ENCODE measurements around the gene COG8. TPM values are rescaled to one million over a fixed set of nuclear protein-coding genes. Genes with fewer than 3 reads are reported as not detected.

COG8 gene
- total and polyA plus RNA-seq, 2 experiments from 2014 or later: 30.2 to 41.5 TPM

GRCh38 chr16:69319381-69319780 is 20.0 kb downstream of the COG8 start:
- Histone ChIP-seq H3K27ac (no peak overlapping the region), H3K9me2 (replicated peaks; ENCODE audit: insufficient read depth) (no peaks in the 10 kb centered on the region), H3K9me3 (ENCODE audit: low read depth) (no peaks in the 10 kb centered on the region), H2AFZ (no peak overlapping the region), H3K36me3 (replicated peaks; ENCODE audit: insufficient read depth, low read depth) (no peaks in the 10 kb centered on the region), H4K20me1 (ENCODE audit: insufficient read depth, poor library complexity, severe bottlenecking) (no peaks in the 10 kb centered on the region), H3K4me2 (no peak overlapping the region), H3K79me2 (peaks cover 38% of the 10 kb centered on the region), H3K4me1 (ENCODE audit: insufficient read depth) (no peaks in the 10 kb centered on the region), H3K27me3 (no peaks in the 10 kb centered on the region), H3K4me3 (no peak overlapping the region)
- no peak for DNase-seq (ENCODE audit: low spot score)
- TF ChIP-seq EZH2 (IDR thresholded peaks at IDR 0.05; ENCODE audit: borderline replicate concordance) (no peak), CTCF (IDR thresholded peaks at IDR 0.05; ENCODE audit: poor library complexity) (no peak), EZH2phosphoT487 (IDR thresholded peaks at IDR 0.05; ENCODE audit: low read depth, severe bottlenecking, unreplicated experiment) (no peak)
- 95% methylated on average over 9 of the region's 9 CpGs for WGBS (ENCODE audit: low lambda C conversion rate, missing lambda C conversion rate)

GRCh38 chr16:69318911-69319289 is 20.5 kb downstream of the COG8 start:
- Histone ChIP-seq H4K20me1 (ENCODE audit: insufficient read depth, poor library complexity, severe bottlenecking) (no peaks in the 10 kb centered on the region), H3K79me2 (peaks cover 38% of the 10 kb centered on the region), H3K4me2 (no peak overlapping the region), H3K9me3 (ENCODE audit: low read depth) (no peaks in the 10 kb centered on the region), H3K27ac (no peak overlapping the region), H3K9me2 (replicated peaks; ENCODE audit: insufficient read depth) (no peaks in the 10 kb centered on the region), H3K36me3 (replicated peaks; ENCODE audit: insufficient read depth, low read depth) (no peaks in the 10 kb centered on the region), H3K4me1 (ENCODE audit: insufficient read depth) (no peaks in the 10 kb centered on the region), H3K27me3 (no peaks in the 10 kb centered on the region), H2AFZ (no peak overlapping the region), H3K4me3 (no peak overlapping the region)
- TF ChIP-seq EZH2 (IDR thresholded peaks at IDR 0.05; ENCODE audit: borderline replicate concordance): no peak
- TF ChIP-seq CTCF (IDR thresholded peaks at IDR 0.05; ENCODE audit: poor library complexity): no peak
- TF ChIP-seq EZH2phosphoT487 (IDR thresholded peaks at IDR 0.05; ENCODE audit: low read depth, severe bottlenecking, unreplicated experiment): no peak
- WGBS (ENCODE audit: low lambda C conversion rate, missing lambda C conversion rate): 93% methylated on average over 10 of the region's 10 CpGs
- no peak for DNase-seq (ENCODE audit: low spot score)

GRCh38 chr16:69318177-69318910 is 21.0 kb downstream of the COG8 start:
- no peak for DNase-seq (ENCODE audit: low spot score)
- Histone ChIP-seq H3K9me2 (replicated peaks; ENCODE audit: insufficient read depth) (no peaks in the 10 kb centered on the region), H3K9me3 (ENCODE audit: low read depth) (no peaks in the 10 kb centered on the region), H3K36me3 (replicated peaks; ENCODE audit: insufficient read depth, low read depth) (no peaks in the 10 kb centered on the region), H3K27me3 (no peaks in the 10 kb centered on the region), H3K4me2 (no peak overlapping the region), H4K20me1 (ENCODE audit: insufficient read depth, poor library complexity, severe bottlenecking) (peaks cover 4% of the 10 kb centered on the region), H3K4me3 (no peak overlapping the region), H3K27ac (no peak overlapping the region), H2AFZ (no peak overlapping the region), H3K4me1 (ENCODE audit: insufficient read depth) (no peaks in the 10 kb centered on the region), H3K79me2 (peaks cover 40% of the 10 kb centered on the region)
- TF ChIP-seq EZH2 (IDR thresholded peaks at IDR 0.05; ENCODE audit: borderline replicate concordance): no peak
- TF ChIP-seq CTCF (IDR thresholded peaks at IDR 0.05; ENCODE audit: poor library complexity): no peak
- no peak for TF ChIP-seq EZH2phosphoT487 (IDR thresholded peaks at IDR 0.05; ENCODE audit: low read depth, severe bottlenecking, unreplicated experiment)
- 95% methylated on average over 30 of the region's 30 CpGs for WGBS (ENCODE audit: low lambda C conversion rate, missing lambda C conversion rate)
